Central memory CD8-positive, alpha-beta T cell (primary cell): ENCODE results near the gene ERCC3.
"Not testable (repeated sequence)": the region's sequence is repeated elsewhere in the genome, so short reads cannot be mapped to it uniquely, and the experiment has no call there.

ENCODE experiments used
- ATAC-seq: fragments of 150-1000 bp; cut with Tn5 transposase; replicated peaks from 2 replicates; pipeline ENCODE4 v1.10.0; 2022; ENCODE audit warnings: mild to moderate bottlenecking, moderate FRiP score, moderate number of reproducible peaks; ENCODE audit not compliant: poor library complexity, severe bottlenecking; ENCODE audit errors: extremely low read depth
- DNase-seq, 2 donors: peaks; one replicate each; pipeline ENCODE4 v3.0.0; 2021; ENCODE audit warnings: low spot score in 2 of 2
- H3K27ac Mint-ChIP-seq: one replicate; pipeline ENCODE4 v1.8.0; 2022; ENCODE audit warnings: low read depth, mild to moderate bottlenecking, moderate library complexity, mixed read lengths
- H3K27me3 Mint-ChIP-seq: one replicate; pipeline ENCODE4 v1.8.0; 2022; ENCODE audit warnings: mixed read lengths
- H3K36me3 Mint-ChIP-seq: one replicate; pipeline ENCODE4 v1.8.0; 2022; ENCODE audit warnings: mild to moderate bottlenecking, moderate library complexity, mixed read lengths; ENCODE audit not compliant: insufficient read depth
- H3K4me1 Mint-ChIP-seq: one replicate; pipeline ENCODE4 v1.8.0; 2022; ENCODE audit warnings: mixed read lengths
- H3K4me3 Mint-ChIP-seq: one replicate; pipeline ENCODE4 v1.8.0; 2022; ENCODE audit warnings: mild to moderate bottlenecking, moderate library complexity, mixed read lengths
- H3K9me3 Mint-ChIP-seq: one replicate; pipeline ENCODE4 v1.8.0; 2022; ENCODE audit warnings: mixed read lengths

ERCC3 gene

DNA sequence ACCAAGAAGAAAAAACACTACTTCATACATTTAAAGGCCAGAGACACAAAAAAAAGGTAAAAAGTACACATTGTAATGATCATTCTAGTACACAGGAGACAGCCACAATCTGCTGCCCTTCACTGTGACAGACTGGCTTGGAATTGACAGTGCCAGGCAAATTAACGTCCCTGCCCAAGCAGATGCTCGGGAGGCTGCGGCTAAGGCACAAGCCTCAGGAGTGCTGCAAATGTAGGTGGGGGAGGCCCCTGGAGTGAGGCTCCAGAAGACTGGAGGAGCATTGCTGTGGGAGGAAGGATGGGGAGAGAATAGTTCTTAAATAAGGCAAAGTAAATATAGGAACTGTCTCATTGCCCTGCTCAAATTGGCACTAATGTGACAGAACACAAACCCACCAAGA is 18.6 kb downstream of the ERCC3 start:
- H3K4me1 Mint-ChIP-seq: peaks cover 26% of the 10 kb centered on the region
- H3K27me3 Mint-ChIP-seq: no peaks in the 10 kb centered on the region
- ATAC-seq: no peak
- H3K36me3 Mint-ChIP-seq: peaks cover 82% of the 10 kb centered on the region
- no peaks in the 10 kb centered on the region for H3K9me3 Mint-ChIP-seq
- no peak overlapping the region for H3K4me3 Mint-ChIP-seq
- no peak overlapping the region for H3K27ac Mint-ChIP-seq
- no peak for DNase-seq

DNA sequence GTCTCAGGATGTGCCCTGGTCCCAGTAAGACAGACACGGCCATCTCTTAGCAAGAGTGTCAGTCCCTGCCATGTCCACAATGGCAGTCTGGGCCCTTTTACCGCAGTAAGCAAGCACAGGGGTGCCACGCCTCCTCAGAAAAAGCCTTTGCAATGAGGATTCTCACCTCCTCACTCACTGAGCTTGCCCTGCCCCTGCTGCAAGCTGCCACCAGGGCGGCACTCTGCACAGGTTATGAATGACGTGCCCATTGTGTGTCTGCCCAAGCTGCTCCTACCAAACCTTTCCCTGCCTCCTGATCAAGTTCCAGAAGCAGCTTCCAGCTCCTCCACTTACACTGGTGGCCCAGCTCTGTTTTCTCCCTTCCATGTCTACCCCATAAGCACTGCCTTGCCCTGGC is 23.3 kb downstream of the ERCC3 start:
- H3K4me1 Mint-ChIP-seq: peaks cover 14% of the 10 kb centered on the region
- no peaks in the 10 kb centered on the region for H3K9me3 Mint-ChIP-seq
- DNase-seq (no peak), ATAC-seq (no peak)
- H3K27ac Mint-ChIP-seq: no peak overlapping the region
- H3K27me3 Mint-ChIP-seq: no peaks in the 10 kb centered on the region
- H3K36me3 Mint-ChIP-seq: peaks cover 80% of the 10 kb centered on the region
- no peak overlapping the region for H3K4me3 Mint-ChIP-seq

DNA sequence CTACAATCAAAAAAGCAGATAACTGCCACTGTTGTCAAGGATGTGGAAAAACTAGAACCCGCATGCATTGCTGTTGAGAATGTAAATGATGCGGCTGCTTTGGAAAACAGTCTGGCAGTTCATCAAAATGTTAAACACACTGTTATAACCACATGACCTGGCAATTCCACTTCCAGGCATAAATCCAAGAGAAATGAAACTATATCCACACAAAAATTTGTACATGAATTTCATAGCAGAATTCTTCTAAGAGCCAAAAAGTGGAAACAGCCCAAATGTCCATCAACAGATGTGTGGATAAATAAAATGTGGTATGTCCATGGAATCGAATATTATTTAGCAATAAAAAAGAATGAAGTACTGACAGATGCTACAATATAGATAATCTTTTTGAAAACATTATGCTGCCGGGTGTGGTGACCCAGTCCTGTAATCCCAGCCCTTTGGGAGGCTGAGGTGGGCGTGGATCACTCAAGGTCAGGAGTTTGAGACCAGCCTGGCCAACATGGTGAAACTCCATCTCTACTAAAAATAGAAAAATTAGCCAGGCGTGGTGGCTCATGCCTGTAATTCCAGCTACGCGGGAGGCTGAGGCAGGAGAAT is 32.0 kb downstream of the ERCC3 start:
- DNase-seq (no peak), ATAC-seq (no peak)
- Mint-ChIP-seq H3K4me3 (no peak overlapping the region), H3K27ac (no peak overlapping the region), H3K4me1 (no peaks in the 10 kb centered on the region), H3K36me3 (peaks cover 44% of the 10 kb centered on the region), H3K9me3 (no peaks in the 10 kb centered on the region), H3K27me3 (no peaks in the 10 kb centered on the region)

GRCh38 chr2:127259355-127259754 is 34.6 kb downstream of the ERCC3 start:
- peaks cover 31% of the 10 kb centered on the region for H3K36me3 Mint-ChIP-seq
- H3K4me3 Mint-ChIP-seq: no peak overlapping the region
- peak overlapping the region; percentile 74 for H3K27ac Mint-ChIP-seq

GRCh38 chr2:127256866-127257265 is 37.1 kb downstream of the ERCC3 start:
- Mint-ChIP-seq H3K27me3 (no peaks in the 10 kb centered on the region), H3K9me3 (no peaks in the 10 kb centered on the region), H3K27ac (no peak overlapping the region), H3K36me3 (peaks cover 29% of the 10 kb centered on the region), H3K4me1 (no peaks in the 10 kb centered on the region), H3K4me3 (no peak overlapping the region)
- DNase-seq: no peak
- ATAC-seq: no peak

More at GRCh38 chr2:127259355-127259754, 34.6 kb downstream of the ERCC3 start:
- ATAC-seq (no peak), DNase-seq (no peak)
- Mint-ChIP-seq H3K4me1 (no peaks in the 10 kb centered on the region), H3K9me3 (no peaks in the 10 kb centered on the region), H3K27me3 (no peaks in the 10 kb centered on the region)

DNA sequence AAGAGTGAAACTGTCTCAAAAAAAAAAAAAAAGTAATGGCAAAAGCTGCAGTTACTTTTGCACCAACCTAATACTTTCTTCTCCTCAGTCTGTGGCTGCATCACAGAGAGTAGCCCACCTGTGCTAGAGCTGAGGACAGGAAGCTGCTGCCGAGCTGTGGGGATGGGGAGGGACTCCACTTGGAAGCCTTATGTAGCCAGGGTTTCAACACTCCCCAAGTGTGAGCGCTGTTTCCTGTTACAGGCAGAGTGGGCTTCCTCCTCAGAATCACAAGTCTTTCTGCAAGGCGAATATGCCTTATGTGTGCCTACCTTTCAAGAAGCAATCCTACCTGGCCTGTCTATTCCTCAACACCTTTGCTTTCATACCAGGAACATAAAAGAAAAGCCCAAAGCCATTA is 37.6 kb downstream of the ERCC3 start:
- ATAC-seq (no peak), DNase-seq (no peak)
- H3K9me3 Mint-ChIP-seq: no peaks in the 10 kb centered on the region
- H3K36me3 Mint-ChIP-seq: peaks cover 31% of the 10 kb centered on the region
- no peaks in the 10 kb centered on the region for H3K4me1 Mint-ChIP-seq
- H3K27ac Mint-ChIP-seq: no peak overlapping the region
- no peaks in the 10 kb centered on the region for H3K27me3 Mint-ChIP-seq
- no peak overlapping the region for H3K4me3 Mint-ChIP-seq

GRCh38 chr2:127255721-127256120 is 38.2 kb downstream of the ERCC3 start:
- H3K27me3 Mint-ChIP-seq: no peaks in the 10 kb centered on the region
- H3K4me3 Mint-ChIP-seq: no peak overlapping the region
- no peaks in the 10 kb centered on the region for H3K4me1 Mint-ChIP-seq
- H3K36me3 Mint-ChIP-seq: peaks cover 29% of the 10 kb centered on the region
- ATAC-seq: no peak
- H3K9me3 Mint-ChIP-seq: no peaks in the 10 kb centered on the region
- DNase-seq: no peak
- H3K27ac Mint-ChIP-seq: peak overlapping the region; percentile 3

GRCh38 chr2:127255146-127255545 is 38.8 kb downstream of the ERCC3 start:
- Mint-ChIP-seq H3K9me3 (no peaks in the 10 kb centered on the region), H3K27ac (peak overlapping the region; percentile 3)

GRCh38 chr2:127254386-127254981 is 39.5 kb downstream of the ERCC3 start:
- no peak overlapping the region for H3K4me3 Mint-ChIP-seq
- no peaks in the 10 kb centered on the region for H3K9me3 Mint-ChIP-seq
- H3K36me3 Mint-ChIP-seq: peaks cover 20% of the 10 kb centered on the region
- ATAC-seq: no peak
- no peaks in the 10 kb centered on the region for H3K27me3 Mint-ChIP-seq
- no peak for DNase-seq
- H3K4me1 Mint-ChIP-seq: no peaks in the 10 kb centered on the region
- peak overlapping the region; percentile 3 for H3K27ac Mint-ChIP-seq

More at GRCh38 chr2:127255146-127255545, 38.8 kb downstream of the ERCC3 start:
- H3K4me1 Mint-ChIP-seq: no peaks in the 10 kb centered on the region
- DNase-seq (no peak), ATAC-seq (no peak)
- H3K4me3 Mint-ChIP-seq: no peak overlapping the region
- H3K27me3 Mint-ChIP-seq: no peaks in the 10 kb centered on the region
- peaks cover 24% of the 10 kb centered on the region for H3K36me3 Mint-ChIP-seq

DNA sequence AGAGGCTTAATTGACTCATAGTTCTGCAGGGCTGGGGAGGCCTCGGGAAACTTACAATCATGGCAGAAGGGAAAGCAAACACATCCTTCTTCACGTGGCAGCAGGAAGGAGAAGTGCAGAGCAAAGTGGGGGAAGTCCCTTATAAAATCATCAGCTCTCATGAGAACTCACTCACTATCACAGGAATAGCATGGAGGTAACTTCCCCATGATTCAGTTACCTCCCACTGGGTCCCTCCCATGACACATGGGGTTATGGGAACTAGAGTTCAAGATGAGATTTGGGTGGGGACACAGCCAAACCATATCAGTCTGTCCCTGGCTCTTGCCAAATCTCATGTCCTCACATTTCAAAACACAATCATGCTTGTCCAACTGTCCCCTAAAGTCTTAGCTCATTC is 52.8 kb downstream of the ERCC3 start:
- DNase-seq, H3K4me1 Mint-ChIP-seq, H3K27me3 Mint-ChIP-seq, H3K4me3 Mint-ChIP-seq, ATAC-seq, H3K27ac Mint-ChIP-seq, H3K36me3 Mint-ChIP-seq, H3K9me3 Mint-ChIP-seq: not testable (repeated sequence)

GRCh38 chr2:127239395-127239794 is 54.5 kb downstream of the ERCC3 start:
- ATAC-seq (no peak), DNase-seq (no peak)
- Mint-ChIP-seq H3K4me1 (no peaks in the 10 kb centered on the region), H3K36me3 (no peaks in the 10 kb centered on the region), H3K27me3 (no peaks in the 10 kb centered on the region), H3K27ac (no peak overlapping the region), H3K4me3 (no peak overlapping the region), H3K9me3 (peaks cover 9% of the 10 kb centered on the region)

- H3K4me3 Mint-ChIP-seq, H3K27ac Mint-ChIP-seq, H3K27me3 Mint-ChIP-seq, H3K4me1 Mint-ChIP-seq, ATAC-seq, H3K9me3 Mint-ChIP-seq, H3K36me3 Mint-ChIP-seq, DNase-seq: not testable (repeated sequence)
These were observed 56.2 kb downstream of the ERCC3 start for GRCh38 chr2:127237768-127238167.

DNA sequence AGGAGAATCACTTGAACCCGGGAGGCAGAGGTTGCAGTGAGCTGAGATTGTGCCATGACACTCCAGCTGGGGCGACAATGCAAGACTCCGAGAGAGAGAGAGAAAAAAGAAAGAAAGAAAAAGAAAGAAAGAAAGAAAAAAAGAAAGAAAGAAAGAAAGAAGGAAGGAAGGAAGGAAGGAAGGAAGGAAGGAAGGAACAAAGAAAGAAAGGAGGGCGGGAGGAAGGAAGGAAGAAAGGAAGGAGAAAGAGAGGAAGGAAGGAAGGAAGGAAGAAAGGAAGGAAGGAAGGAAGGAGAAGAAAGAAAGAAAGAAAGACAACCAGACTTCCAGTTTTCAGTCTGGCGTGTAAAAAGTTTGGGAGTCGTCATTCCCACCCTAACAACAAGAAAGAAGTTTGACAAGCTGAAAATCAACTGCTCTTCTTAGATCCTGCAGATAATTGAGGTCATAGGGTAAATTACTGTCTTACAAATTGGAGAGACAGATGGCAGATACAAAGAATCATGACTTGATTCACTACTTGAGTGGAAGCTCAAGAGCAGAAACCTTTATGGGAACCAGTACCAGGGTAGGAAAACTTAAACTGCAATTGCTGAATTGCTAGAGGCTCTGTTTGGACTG is 58.8 kb downstream of the ERCC3 start:
- Mint-ChIP-seq H3K27me3 (peaks cover under 1% of the 10 kb centered on the region), H3K4me3 (no peak overlapping the region), H3K9me3 (peaks cover 9% of the 10 kb centered on the region), H3K4me1 (no peaks in the 10 kb centered on the region), H3K36me3 (no peaks in the 10 kb centered on the region), H3K27ac (no peak overlapping the region)
- ATAC-seq (no peak), DNase-seq (no peak)
